IMR-90 (cell line): ENCODE data around the gene THSD7B. TPM values are rescaled to one million over a fixed set of nuclear protein-coding genes. Genes with fewer than 3 reads are reported as not detected.

Experiments
- ATAC-seq: fragments of 200-7000 bp; cut with Tn5 transposase; 2 replicates; pipeline ENCODE4 v1.9.1; 2020; ENCODE audit warnings: low read depth, mild to moderate bottlenecking, moderate library complexity
- BruUV-seq: library from RNA; stranded (reverse); fragments of 400-500 nt; replicated peaks from 2 replicates; lab custom pipeline; 2021; lab: Mats Ljungman, UMichigan
- CTCF ChIA-PET: fragments of 300-600 bp; formaldehyde crosslinking; extraction: SDS; loops from one replicate; lab custom pipeline; 2021; ENCODE audit warnings: antibody characterized with exemption; lab: Yijun Ruan, JAX
- POLR2A ChIA-PET: fragments of 300-600 bp; sonication (Branson Sonifier 250); formaldehyde crosslinking; loops from one replicate; lab custom pipeline; 2022; ENCODE audit warnings: antibody characterized with exemption; ENCODE audit not compliant: unreplicated experiment; lab: Charles Lee
- DNase-seq: peaks from one replicate; pipeline ENCODE4 v3.0.0; 2013
- H2AFZ ChIP-seq: replicated peaks from 2 replicates; pipeline ENCODE3; 2013; ENCODE audit warnings: low read length, mild to moderate bottlenecking; ENCODE audit not compliant: poor library complexity
- H2AK5ac ChIP-seq: 2 replicates; pipeline ENCODE4 v1.6.1; 2013; ENCODE audit warnings: low read depth, low read length, inconsistent platforms
- H2AK9ac ChIP-seq: replicated peaks from 2 replicates; pipeline ENCODE3; 2013; ENCODE audit warnings: mild to moderate bottlenecking, low read depth, low read length, moderate library complexity; ENCODE audit not compliant: poor library complexity
- H2BK120ac ChIP-seq: 2 replicates; pipeline ENCODE4 v1.6.1; 2013; ENCODE audit warnings: low read depth, low read length, inconsistent platforms
- H2BK15ac ChIP-seq: 3 replicates; pipeline ENCODE4 v1.6.1; 2013; ENCODE audit warnings: low read depth, low read length, inconsistent platforms
- H2BK20ac ChIP-seq: 2 replicates; pipeline ENCODE4 v1.6.1; 2013; ENCODE audit warnings: low read depth, mild to moderate bottlenecking, inconsistent platforms, low read length, moderate library complexity
- H2BK5ac ChIP-seq: 2 replicates; pipeline ENCODE4 v1.6.1; 2013; ENCODE audit warnings: mild to moderate bottlenecking, low read depth, low read length, inconsistent platforms; ENCODE audit not compliant: poor library complexity, severe bottlenecking
- H3K14ac ChIP-seq: replicated peaks from 2 replicates; pipeline ENCODE4 v1.6.1; 2013; ENCODE audit warnings: low read depth, low read length, inconsistent platforms
- H3K18ac ChIP-seq: 2 replicates; pipeline ENCODE4 v1.6.1; 2013; ENCODE audit warnings: low read depth, low read length, control low read depth
- H3K23ac ChIP-seq: 2 replicates; pipeline ENCODE4 v1.6.1; 2013; ENCODE audit warnings: low read depth, low read length, inconsistent platforms
- H3K27ac ChIP-seq: 2 replicates; pipeline ENCODE4 v1.5.1; 2013; ENCODE audit warnings: mild to moderate bottlenecking, control low read depth, low read length; ENCODE audit not compliant: insufficient read depth
- H3K27me3 ChIP-seq: 2 replicates; pipeline ENCODE4 v1.6.1; 2013; ENCODE audit warnings: low read length; ENCODE audit not compliant: control insufficient read depth, insufficient read depth
- H3K36me3 ChIP-seq: 2 replicates; pipeline ENCODE4 v1.6.1; 2013; ENCODE audit warnings: low read length, mixed read lengths; ENCODE audit not compliant: control insufficient read depth, insufficient read depth
- H3K4ac ChIP-seq: 2 replicates; pipeline ENCODE4 v1.6.1; 2013; ENCODE audit warnings: low read depth, low read length, inconsistent platforms
- H3K4me1 ChIP-seq: 2 replicates; pipeline ENCODE4 v1.6.1; 2013; ENCODE audit warnings: low read length, mixed read lengths; ENCODE audit not compliant: control insufficient read depth, insufficient read depth
- H3K4me2 ChIP-seq: 2 replicates; pipeline ENCODE4 v1.6.1; 2013; ENCODE audit warnings: low read depth, mild to moderate bottlenecking, control low read depth, low read length, moderate library complexity
- H3K4me3 ChIP-seq: 2 replicates; pipeline ENCODE4 v1.5.1; 2013; ENCODE audit warnings: low read depth, mild to moderate bottlenecking, control low read depth, low read length, moderate library complexity; ENCODE audit not compliant: insufficient read depth
- H3K56ac ChIP-seq: 2 replicates; pipeline ENCODE4 v1.6.1; 2013; ENCODE audit warnings: low read length, inconsistent platforms; ENCODE audit not compliant: insufficient read depth; ENCODE audit errors: extremely low read depth
- H3K79me1 ChIP-seq, 2 experiments: 2 replicates each; pipeline ENCODE4 v1.6.1; 2013; ENCODE audit warnings: low read length in 2 of 2, inconsistent platforms in 1 of 2, low read depth in 1 of 2
- H3K9ac ChIP-seq: 2 replicates; pipeline ENCODE4 v1.6.1; 2013; ENCODE audit warnings: low read depth, low read length, control low read depth
- H3K9me1 ChIP-seq: 2 replicates; pipeline ENCODE4 v1.6.1; 2013; ENCODE audit warnings: low read length, inconsistent platforms; ENCODE audit not compliant: insufficient read depth
- H3K9me3 ChIP-seq: 2 replicates; pipeline ENCODE4 v1.6.1; 2013; ENCODE audit warnings: low read length; ENCODE audit not compliant: control insufficient read depth, insufficient read depth
- H4K20me1 ChIP-seq: 2 replicates; pipeline ENCODE4 v1.6.1; 2013; ENCODE audit warnings: low read length, inconsistent platforms; ENCODE audit not compliant: insufficient read depth
- H4K5ac ChIP-seq: 2 replicates; pipeline ENCODE4 v1.6.1; 2013; ENCODE audit warnings: mild to moderate bottlenecking, low read depth, low read length, control low read depth
- H4K8ac ChIP-seq, 2 experiments: 2 replicates each; pipeline ENCODE4 v1.6.1; 2013; ENCODE audit warnings: low read depth in 2 of 2, low read length in 2 of 2, control low read depth in 1 of 2, inconsistent platforms in 1 of 2
- H4K91ac ChIP-seq: 2 replicates; pipeline ENCODE4 v1.6.1; 2013; ENCODE audit warnings: low read depth, low read length, inconsistent platforms; ENCODE audit not compliant: insufficient read depth
- CEBPB ChIP-seq: IDR thresholded peaks from 2 replicates; pipeline ENCODE4 v1.6.1; 2012; ENCODE audit warnings: low read depth, low read length, improper control_type of control experiment
- ELK1 ChIP-seq: fragments of 150-350 bp; IDR thresholded peaks from 2 replicates; pipeline ENCODE4 v1.6.1; 2016; ENCODE audit warnings: low read depth, mild to moderate bottlenecking, low read length, moderate library complexity, borderline replicate concordance
- FOS ChIP-seq: fragments of 150-350 bp; IDR thresholded peaks from 2 replicates; pipeline ENCODE4 v1.6.1; 2016; ENCODE audit warnings: low read depth, low read length
- MAFK ChIP-seq: IDR thresholded peaks from 2 replicates; pipeline ENCODE4 v1.6.1; 2012; ENCODE audit warnings: low read depth, low read length, improper control_type of control experiment
- MXI1 ChIP-seq: IDR thresholded peaks from 2 replicates; pipeline ENCODE4 v1.6.1; 2012; ENCODE audit warnings: low read depth, mild to moderate bottlenecking, low read length, moderate library complexity, borderline replicate concordance
- POLR2A ChIP-seq: IDR thresholded peaks from 2 replicates; pipeline ENCODE4 v1.6.1; 2012; ENCODE audit warnings: mild to moderate bottlenecking, low read depth, low read length
- RAD21 ChIP-seq: IDR thresholded peaks from 2 replicates; pipeline ENCODE4 v1.6.1; 2012; ENCODE audit warnings: low read length, improper control_type of control experiment
- RFX5 ChIP-seq: IDR thresholded peaks from 2 replicates; pipeline ENCODE4 v1.8.0; 2012; ENCODE audit warnings: low read depth, mild to moderate bottlenecking, low read length, moderate library complexity
- SMC3 ChIP-seq: fragments of 150-350 bp; IDR thresholded peaks from 2 replicates; pipeline ENCODE4 v1.6.1; 2016; ENCODE audit warnings: low read depth, mild to moderate bottlenecking, antibody characterized with exemption, low read length, moderate library complexity
- WGBS, 2 experiments: methylation state at CpG; one replicate each; pipeline versions ENCODE4 v1.1.5 to v1.1.7; 2013; ENCODE audit warnings: missing lambda C conversion rate in 2 of 2; ENCODE audit not compliant: insufficient read length in 1 of 2; ENCODE audit errors: extremely low coverage in 2 of 2; 5-methylcytosine and 5-hydroxymethylcytosine counted together
- dilution Hi-C: fragments of 300-500 bp; cut with HindIII; formaldehyde crosslinking; loops from one replicate; pipeline ENCODE4 v1.14.3; 2018; ENCODE audit warnings: low sequenced_read_pairs; ENCODE audit not compliant: unreplicated experiment
- in situ Hi-C: fragments of 300-500 bp; cut with MboI; formaldehyde crosslinking; loops from 3 replicates; pipeline ENCODE4 v1.14.3; 2019; ENCODE audit warnings: low sequenced_read_pairs, inconsistent platforms, mixed read lengths
- intact Hi-C: fragments of 100-400 bp; cut with micrococcal nuclease; formaldehyde crosslinking; loops from 2 replicates; pipeline ENCODE4 v1.10.0; 2022
- polyA plus RNA-seq, 3 experiments: library from polyadenylated mRNA; depleted of rRNA; stranded (reverse); fragments of >200 nt; gene quantifications; 2 replicates each; pipeline ENCODE4 v1.2.3, GENCODE V29; 2012; ENCODE audit warnings: low replicate concordance in 1 of 3
- total RNA-seq: library from RNA; depleted of rRNA; stranded (reverse); fragments of >200 nt; gene quantifications from 2 replicates; pipeline ENCODE4 v1.2.3, GENCODE V29; 2012

The THSD7B gene
- total and polyA plus RNA-seq, 2 of the 4 experiments (the other 2 are of a cell fraction): not detected

- ChIA-PET CTCF (no interaction called here), POLR2A (no interaction called here)
- Histone ChIP-seq H2AFZ (no peak overlapping the region), H2BK5ac (no peak overlapping the region), H2BK15ac (no peak overlapping the region), H3K14ac (no peak overlapping the region), H3K79me1 (no peaks in the 10 kb centered on the region), H4K20me1 (no peaks in the 10 kb centered on the region), H3K56ac (no peak overlapping the region), H3K4ac (no peak overlapping the region), H2AK5ac (no peak overlapping the region), H4K5ac (no peak overlapping the region), H2BK20ac (no peak overlapping the region), H3K9ac (no peak overlapping the region), H3K4me3 (no peak overlapping the region), H3K36me3 (no peaks in the 10 kb centered on the region), H3K9me3 (peaks cover 6% of the 10 kb centered on the region), H2BK120ac (no peak overlapping the region), H2AK9ac (no peak overlapping the region), H4K8ac (no peak overlapping the region), H3K27me3 (no peaks in the 10 kb centered on the region), H3K18ac (no peak overlapping the region), H3K4me1 (no peaks in the 10 kb centered on the region), H3K23ac (no peak overlapping the region), H3K27ac (no peak overlapping the region), H3K4me2 (no peak overlapping the region), H3K9me1 (no peaks in the 10 kb centered on the region), H4K91ac (no peak overlapping the region)
- intact Hi-C loops (no loop called here), in situ Hi-C loops (no loop called here), dilution Hi-C loops (no loop called here)
- ATAC-seq (no peak), DNase-seq (no peak)
- TF ChIP-seq CEBPB (no peak), POLR2A (no peak), SMC3 (no peak), RFX5 (no peak), MXI1 (no peak), MAFK (no peak), FOS (no peak), ELK1 (no peak), RAD21 (no peak)
- BruUV-seq: no TSS peak
- WGBS, 2 experiments: no CpG with 5 or more reads among the region's 1 CpG
Measured at GRCh38 chr2:137115795-137116089, 350.4 kb downstream of the THSD7B start.
